GM19463 (cell line): ENCODE measurements around the gene SLC25A40.
"Not testable (repeated sequence)": the region's sequence is repeated elsewhere in the genome, so short reads cannot be mapped to it uniquely, and the experiment has no call there.

ENCODE experiments used
- ATAC-seq: cut with Tn5 transposase; IDR thresholded peaks from one replicate; pipeline ENCODE4 v1.9.1; 2021; ENCODE audit warnings: mild to moderate bottlenecking, moderate library complexity; ENCODE audit not compliant: unreplicated experiment

The SLC25A40 gene, protein sequence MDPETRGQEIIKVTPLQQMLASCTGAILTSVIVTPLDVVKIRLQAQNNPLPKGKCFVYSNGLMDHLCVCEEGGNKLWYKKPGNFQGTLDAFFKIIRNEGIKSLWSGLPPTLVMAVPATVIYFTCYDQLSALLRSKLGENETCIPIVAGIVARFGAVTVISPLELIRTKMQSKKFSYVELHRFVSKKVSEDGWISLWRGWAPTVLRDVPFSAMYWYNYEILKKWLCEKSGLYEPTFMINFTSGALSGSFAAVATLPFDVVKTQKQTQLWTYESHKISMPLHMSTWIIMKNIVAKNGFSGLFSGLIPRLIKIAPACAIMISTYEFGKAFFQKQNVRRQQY

DNA sequence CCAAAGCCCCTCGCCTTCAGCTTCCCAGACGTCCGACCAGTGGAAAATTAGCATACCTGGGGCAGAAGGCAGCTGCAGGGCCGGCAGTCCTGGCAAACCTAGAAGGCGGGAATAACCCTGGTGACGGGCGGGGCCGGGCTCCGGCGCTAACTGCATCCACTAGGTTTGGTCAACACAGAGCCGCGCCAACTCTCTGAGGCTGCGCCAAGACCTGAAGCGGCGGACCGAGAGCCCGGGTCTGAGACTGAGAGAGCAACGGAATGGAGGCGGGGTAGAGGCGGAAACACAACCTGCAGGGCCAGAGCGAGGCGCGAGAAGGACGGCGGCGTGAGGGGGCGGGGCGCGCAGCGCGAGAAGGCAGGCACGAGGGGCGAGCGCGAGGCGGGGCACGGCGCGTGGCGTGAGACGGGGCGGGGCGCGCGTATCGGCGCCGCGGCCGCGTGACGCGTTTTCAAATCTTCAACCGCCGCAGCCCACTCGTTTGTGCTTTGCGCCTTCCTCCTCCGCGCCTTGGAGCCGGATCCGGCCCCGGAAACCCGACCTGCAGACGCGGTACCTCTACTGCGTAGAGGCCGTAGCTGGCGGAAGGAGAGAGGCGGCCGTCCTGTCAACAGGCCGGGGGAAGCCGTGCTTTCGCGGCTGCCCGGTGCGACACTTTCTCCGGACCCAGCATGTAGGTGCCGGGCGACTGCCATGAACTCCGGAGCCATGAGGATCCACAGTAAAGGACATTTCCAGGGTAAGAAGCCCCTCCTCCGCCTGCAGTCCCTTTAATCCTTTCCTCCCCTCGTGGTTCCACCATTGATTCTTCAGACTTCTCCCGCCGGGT is at the start of gene SLC25A40, which contains the start of gene DBF4:
SLC25A40 (minus strand) TSS at position 321 of the 829 bp plus-strand sequence. CDS start 17,633 bp downstream, outside the sequence.
DBF4 (plus strand) TSS at position 454 of the 829 bp plus-strand sequence; CDS start at position 694, 240 bp downstream.
- ATAC-seq: peak; percentile 87

DNA sequence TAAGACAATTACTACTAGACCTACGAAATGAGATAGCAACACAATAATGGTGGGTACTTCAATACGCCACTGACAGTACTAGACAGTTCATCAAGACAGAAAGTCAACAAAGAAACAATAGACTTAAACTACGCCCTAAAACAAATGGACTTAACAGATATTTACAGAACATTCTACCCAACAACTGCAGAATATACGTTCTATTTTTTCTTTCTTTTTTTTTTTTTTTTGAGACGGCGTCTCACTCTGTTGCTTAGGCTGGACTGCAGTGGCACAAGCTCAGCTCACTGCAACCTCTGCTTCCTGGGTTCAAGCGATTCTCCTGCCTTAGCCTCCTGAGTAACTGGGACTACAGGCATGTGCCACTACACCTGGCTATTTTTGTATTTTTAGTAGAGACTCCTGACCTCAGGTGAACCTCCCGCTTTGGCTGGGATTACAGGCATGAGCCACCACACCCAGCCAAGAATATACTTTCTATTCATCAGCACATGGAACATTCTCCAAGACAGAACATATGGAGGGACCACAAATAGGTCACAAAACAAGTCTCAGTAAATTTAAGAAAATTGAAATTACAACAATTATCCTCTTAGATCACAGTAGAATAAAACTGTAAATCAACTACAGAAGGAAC is 46.7 kb upstream of the SLC25A40 start:
- not testable (repeated sequence) for ATAC-seq

DNA sequence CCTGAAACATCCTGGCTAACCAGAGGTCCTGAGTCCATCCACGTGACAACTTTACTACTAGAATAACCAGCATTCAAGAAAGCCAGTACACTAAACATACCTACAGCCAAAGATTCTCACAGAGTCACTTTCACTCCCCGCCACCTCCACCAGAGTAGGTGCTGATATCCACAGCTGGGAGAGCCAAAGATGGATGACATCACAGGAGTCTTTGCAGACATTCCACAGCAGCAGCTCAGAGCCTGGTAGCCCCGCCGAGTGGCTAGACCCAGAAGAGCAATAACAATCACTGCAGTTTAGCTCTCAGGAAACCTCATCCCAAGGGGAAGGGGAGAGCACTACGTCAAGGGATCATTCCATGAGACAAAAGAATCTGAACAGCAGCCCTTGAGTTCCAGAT is 44.4 kb upstream of the SLC25A40 start:
- no peak for ATAC-seq

DNA sequence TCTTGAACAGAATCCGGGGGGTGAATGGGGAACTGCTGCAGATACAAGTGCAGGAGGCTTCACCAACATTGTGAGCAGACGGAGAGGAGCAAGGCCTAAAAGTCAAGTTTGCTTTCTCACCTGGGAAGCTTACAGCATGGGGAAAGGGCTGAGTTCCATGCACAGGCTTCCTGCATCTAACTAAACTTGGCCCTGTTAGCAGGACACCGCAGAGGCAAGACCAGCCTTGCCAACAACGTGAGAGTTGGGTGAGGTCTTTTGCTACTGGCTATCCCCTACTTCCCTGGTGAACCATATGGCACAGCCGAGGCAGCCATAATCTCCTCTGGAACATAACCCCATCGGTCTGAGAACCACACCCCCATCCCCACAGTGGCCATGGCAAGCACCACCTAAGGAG is 43.7 kb upstream of the SLC25A40 start:
- no peak for ATAC-seq

DNA sequence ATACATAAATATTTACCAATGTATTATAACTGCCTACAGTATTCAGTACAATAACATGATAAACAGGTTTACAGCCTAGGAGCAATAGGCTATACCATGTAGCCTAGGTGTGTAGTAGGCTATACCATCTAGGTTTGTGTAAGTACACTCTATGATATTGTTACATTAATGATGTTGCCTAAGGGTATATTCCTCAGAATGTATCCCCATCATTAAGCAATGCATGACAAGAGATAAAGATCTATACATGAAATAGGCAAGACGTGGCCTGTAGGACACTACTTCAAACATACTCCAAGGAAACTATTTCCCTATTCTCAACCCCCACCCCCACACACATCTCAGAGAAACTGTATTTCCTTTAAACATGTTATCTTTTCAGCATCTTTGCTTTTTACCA is 42.6 kb upstream of the SLC25A40 start:
- no peak for ATAC-seq

DNA sequence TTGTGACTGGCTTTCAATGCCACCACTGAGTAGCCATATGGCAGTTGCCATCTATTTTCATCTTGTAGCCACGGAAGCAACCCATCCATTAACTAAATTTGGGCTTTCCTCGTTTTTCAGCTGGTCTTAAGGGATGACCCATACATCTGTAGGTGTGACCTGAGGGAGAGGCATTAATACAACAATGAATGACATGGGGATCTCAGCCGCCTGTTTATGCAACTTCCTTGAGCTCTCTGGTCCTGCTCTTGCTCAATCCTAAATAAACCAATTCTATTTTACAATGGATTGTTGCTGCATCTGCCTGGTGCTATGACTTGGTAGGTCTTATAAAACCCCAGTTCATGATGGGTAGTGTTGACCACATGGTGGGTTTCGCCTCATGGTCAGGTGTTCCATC is 36.0 kb upstream of the SLC25A40 start:
- no peak for ATAC-seq

DNA sequence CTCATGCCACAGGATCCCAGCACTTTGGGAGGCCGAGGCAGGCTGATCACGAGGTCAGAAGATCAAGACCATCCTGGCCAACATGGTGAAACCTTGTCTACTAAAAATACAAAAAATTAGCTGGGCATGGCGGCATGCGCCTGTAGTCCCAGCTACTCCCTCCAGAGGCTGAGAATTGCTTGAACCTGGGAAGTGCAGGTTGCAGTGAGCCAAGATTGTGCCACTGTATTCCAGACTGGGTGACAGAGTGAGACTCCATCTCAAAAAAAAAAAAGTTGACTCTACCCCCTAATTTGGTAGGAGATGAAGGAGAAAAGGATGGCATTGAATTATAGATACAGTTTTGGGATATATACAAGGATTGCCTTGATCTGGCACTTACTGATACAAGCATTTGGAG is 32.7 kb upstream of the SLC25A40 start:
- ATAC-seq: not testable (repeated sequence)

DNA sequence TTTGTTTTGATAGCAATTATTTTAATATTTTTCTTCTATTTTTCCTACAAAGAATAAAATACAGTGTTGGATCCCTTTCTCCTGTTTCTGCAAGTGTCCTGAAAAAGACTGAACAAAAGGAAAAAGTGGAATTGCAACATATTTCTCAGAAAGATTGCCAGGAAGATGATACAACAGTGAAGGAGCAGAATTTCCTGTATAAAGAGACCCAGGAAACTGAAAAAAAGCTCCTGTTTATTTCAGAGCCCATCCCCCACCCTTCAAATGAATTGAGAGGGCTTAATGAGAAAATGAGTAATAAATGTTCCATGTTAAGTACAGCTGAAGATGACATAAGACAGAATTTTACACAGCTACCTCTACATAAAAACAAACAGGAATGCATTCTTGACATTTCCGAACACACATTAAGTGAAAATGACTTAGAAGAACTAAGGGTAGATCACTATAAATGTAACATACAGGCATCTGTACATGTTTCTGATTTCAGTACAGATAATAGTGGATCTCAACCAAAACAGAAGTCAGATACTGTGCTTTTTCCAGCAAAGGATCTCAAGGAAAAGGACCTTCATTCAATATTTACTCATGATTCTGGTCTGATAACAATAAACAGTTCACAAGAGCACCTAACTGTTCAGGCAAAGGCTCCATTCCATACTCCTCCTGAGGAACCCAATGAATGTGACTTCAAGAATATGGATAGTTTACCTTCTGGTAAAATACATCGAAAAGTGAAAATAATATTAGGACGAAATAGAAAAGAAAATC is 31.2 kb upstream of the SLC25A40 start:
- not testable (repeated sequence) for ATAC-seq

DNA sequence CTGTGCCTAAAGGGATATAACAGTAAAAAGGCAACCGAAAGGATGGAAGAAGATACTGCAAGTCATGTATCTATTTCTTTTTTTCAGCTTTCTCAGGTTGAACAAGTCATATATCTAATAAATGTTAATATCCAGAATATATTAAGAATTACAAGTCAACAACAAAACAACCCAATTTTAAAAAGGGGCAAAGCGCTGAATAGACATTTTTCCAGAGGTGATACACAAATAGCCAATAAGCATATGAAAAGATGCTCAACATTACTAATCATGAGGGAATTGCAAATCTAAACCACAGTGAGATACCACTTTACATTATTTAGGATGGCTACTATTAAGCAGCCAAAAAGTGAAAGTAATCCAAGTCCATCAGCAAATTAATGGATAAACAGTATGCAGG is 23.1 kb upstream of the SLC25A40 start:
- no peak for ATAC-seq

DNA sequence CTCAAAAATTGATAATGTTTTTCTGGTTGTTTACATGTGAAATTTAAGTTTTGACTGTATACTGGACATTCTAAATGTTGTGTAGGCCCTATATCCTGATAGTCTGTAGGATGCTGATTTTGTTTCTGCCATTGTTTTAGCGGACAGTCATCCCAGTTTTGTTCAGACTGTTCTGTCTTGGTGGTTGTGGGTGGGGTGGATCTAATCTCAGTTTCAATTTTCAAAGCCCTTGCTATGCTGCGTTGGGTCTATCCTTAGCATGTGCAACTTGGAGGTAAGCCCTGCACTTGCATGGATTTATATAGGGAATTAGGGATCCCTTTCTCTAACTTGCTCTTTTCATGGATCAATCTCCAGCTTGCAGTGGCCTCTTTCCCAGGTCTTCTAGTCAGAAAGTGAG is 19.2 kb upstream of the SLC25A40 start:
- ATAC-seq: no peak

DNA sequence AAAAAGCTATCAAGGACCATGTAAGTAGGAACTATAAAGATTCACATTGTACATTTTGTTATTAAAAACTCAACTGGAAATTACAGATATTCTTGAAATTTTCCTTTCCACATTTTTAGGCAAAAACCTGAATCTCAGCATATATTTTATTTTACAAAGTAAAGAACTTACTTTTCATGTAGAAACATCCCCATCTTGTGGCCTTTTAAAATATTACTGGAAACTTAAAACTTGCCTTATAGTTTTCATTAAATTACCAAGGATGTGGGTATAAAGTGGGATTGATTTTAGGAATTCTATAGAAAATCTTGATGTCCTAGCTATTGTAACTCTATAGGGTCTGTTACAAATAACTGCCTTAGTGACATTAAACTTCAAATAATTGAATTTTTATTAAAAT is 10.7 kb upstream of the SLC25A40 start:
- no peak for ATAC-seq

DNA sequence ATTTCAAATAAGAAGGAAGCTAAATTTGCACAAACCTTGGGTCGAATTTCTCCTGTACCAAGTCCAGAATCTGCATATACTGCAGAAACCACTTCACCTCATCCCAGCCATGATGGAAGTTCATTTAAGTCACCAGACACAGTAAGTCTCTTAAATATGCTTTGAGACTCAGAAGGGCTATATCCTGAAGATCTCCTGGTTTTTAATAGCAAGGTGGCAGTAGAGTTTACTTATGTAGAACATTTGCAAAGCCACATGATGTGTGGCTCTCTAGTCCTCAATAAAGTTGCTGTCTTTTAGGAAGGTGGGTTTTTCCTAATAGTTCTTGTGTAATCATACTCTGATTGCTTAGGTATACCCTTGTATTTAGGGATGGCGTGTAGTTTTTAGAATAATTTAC is 8.9 kb upstream of the SLC25A40 start:
- no peak for ATAC-seq

DNA sequence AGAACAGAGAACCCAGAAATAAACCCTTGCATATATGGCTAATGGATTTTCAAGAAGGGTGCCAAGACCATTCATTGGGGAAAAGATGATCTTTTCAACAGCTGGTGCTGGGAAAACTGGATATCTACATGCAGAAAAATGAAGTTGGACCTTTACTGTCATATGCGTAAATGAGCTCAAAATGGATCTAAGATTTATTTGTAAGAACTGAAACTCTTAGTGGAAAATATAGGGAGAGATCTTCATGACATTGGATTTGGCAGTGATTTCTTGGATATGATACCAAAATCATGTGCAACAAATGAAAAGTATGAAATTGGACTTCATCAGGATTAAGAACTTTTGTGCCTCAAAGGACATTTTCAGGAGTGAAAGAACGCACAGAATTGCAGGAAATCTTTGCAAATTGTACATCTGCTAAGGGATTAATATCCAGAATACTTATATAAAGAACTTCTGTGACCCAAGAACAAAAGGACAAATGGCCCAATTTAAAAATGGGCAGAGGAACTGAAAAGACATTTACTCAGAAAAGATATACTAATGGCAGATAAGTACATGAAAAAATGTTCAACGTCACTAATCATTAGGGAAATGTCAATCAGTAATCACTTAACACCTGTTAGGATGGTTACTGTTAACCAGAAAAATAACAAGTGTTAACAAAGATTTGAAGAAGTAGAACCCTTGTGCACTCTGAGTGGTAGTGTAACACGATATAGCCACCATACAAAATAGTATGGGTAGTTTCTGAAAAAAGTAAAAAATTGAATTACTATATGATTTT is 6.2 kb upstream of the SLC25A40 start:
- ATAC-seq: no peak

DNA sequence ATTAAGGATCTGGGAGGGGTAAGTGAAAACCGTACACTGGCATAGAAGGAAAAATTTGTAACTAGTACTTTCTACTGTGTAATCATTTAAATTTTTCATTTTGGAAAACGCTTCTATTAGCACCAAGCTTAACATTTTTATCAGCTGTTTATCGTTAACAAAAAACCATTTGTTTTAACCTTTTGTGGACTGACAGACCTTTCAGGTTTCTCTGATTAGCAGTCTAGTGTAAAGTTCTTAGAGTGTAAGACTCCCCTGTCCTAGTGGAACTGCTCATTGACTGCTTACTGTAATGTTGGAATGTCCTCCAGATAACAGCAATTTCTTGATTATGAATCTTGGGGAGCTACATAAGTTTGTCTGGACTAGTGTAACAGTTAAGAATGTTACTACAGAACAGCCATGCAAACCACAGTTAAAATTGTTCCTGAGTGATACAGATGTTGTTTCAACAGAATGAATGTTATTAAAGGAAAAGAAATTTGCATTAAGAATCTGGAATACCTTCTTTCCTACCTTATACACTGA is 2.1 kb upstream of the SLC25A40 start:
- no peak for ATAC-seq

DNA sequence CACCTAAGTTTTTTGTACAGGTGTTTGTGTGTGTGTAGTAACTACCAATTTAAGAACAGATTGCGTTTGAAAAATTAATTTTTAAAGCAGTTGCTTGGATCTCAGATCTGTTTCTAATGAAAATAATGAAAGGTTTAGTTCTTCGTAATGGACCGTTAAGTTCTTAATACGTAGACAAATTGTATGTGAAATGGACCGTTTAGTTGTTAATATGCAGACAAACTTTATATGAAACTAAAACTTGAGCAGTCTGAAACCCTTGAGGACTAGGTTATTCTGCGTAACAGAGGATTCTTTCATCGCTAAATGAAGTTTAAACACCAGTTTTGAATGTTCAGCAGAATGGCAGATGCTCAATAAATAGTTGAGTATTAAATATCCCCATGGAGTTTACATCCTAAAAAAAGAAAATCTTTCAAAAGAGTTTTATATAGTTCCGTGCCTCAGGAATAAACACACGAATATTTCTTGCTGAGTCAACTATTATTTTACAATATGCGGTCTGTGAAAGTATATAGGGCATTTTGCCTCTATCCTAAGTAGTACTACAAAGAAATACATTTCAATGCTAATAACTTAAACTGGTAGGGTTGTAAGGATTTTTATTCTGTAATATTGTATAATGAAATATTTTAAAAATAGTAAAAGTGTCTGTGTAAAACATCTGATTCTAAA is 1.3 kb upstream of the SLC25A40 start:
- no peak for ATAC-seq

DNA sequence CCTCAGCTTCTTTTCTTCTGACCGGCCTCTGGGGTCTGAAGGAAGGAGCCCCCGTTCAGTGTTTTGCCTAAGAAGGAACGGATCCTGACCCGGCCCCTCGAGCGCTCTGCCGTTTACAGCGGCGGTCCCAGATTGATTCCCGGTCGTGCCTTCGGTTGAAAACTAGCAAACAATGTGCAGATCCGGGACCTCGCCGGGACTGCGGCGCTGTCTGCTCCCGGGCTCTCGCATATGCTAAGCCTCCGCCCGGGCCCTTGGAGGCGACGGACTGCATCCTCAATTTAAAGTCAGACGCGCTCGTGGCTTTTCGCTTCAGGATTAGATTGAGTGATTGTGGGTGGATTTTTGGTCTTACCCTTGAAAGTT is 692 bp upstream of the SLC25A40 start:
- ATAC-seq: no peak

DNA sequence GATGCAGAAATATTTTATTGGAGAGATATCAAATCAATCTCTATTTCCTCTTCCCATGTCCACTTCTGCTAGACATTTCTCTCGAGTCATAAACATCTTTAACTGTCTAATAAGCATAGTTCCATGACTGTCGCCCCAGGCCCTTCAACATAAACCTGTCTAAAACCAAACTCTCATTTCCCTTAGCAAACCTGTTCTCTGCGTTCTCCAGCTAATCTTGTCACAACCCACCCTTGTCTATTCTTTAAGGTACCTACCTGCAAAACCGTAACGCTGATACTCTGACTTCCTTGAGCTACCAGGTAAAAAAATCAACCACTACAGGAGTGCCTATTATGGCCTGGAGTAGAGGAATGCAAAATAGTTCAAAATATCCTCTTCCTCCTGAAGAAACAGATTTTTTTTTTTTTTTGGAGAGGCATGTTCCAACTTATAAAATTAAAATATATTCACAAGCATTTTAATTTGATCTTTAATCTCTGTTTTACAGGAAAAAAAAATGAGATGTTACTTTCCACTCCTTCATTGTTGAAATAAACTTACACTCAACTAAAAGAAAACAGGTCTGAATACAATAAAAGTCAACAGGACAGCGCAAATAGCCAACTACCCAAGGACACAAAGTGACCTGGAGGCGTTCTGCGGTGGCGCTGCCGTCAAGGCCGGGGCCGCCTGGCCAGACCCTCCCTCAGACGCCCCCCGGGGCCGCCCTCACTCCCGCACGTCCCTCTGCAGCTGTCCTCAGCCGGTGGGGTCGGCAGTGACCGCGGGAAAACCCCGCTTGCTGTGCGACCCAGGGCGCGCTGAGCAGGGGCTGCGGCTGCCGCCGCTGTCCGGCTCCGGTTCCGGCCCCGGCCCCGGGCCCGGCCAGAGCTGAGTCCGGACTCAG is 765 bp downstream of the SLC25A40 start:
- ATAC-seq: peak; percentile 11

DNA sequence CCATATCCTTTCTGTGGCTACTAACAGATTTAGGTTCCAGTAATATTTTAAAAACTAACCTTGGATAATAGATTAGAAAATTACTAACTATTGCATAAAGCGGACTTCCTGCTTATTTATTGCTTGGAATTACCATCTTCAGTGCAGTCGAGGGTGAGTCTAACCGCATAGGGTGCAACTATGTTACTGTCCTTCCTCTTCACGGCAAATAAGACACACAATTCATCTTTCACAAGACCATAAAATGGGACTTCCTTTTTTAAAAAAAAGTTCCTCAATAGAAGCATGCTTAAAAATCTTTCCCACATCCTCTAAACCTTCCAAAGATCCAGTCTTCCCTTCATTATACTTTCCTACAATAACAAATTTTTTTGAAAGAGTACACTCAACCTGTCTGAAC is 2.1 kb downstream of the SLC25A40 start:
- ATAC-seq: no peak
